Measurements from ENCODE around the gene ARHGAP8. TPM values are rescaled to one million over a fixed set of nuclear protein-coding genes. Genes with fewer than 3 reads are reported as not detected.
"Not testable (repeated sequence)": the region's sequence is repeated elsewhere in the genome, so short reads cannot be mapped to it uniquely, and the experiment has no call there.

ARHGAP8 gene
- polyA plus RNA-seq, 1 donor: 1.7 TPM

DNA sequence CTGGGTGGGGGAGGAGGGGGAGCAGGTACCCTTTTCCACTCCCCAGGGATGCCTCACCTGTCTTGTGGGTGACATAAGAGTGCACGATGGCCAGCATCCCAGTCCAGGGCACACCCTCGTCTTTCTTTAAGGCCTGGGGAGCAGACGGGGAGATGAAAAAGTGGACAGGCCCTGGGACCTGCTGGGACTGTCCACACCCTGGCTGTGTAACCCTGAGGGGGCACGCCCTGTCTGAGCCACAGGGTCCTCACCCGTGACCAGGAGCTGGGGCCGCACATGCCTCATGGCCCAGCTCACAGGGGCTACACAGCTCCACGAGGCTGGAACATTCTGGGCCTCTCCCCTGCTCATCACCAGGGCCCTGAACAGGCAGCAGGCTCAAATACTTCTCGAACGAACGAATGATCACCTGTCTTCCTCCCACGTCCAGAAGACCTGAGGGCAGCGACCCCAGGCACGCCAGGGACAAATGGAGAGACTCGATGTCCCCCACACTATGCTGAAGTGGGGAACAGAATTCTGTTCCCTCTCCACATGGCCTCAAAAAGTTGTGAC lies 133.5 kb downstream of the ARHGAP8 start:
- DNase-seq (ENCODE audit: low read depth): no peak

DNA sequence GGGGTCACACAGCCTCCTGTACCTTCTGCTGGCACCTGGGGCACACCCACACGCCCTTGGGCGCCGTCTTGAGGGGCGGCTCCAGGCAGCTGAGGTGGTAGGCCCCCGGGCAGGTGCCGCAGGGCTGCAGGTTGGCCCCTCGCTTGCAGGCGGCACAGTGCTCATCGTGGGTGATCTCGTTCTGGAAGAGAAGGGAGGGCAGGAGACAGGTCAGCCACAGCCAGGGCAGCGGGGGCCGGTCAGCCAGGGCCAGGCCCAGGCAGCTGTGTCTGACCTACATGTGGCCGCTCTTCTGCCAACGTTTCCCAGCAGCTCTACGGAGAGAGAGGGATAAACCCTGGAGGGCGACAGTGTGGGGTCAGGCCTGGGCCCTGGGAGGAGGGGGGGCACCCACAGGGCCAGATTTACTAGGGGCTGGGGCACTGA lies 135.6 kb downstream of the ARHGAP8 start:
- no peak for DNase-seq (ENCODE audit: low read depth)

DNA sequence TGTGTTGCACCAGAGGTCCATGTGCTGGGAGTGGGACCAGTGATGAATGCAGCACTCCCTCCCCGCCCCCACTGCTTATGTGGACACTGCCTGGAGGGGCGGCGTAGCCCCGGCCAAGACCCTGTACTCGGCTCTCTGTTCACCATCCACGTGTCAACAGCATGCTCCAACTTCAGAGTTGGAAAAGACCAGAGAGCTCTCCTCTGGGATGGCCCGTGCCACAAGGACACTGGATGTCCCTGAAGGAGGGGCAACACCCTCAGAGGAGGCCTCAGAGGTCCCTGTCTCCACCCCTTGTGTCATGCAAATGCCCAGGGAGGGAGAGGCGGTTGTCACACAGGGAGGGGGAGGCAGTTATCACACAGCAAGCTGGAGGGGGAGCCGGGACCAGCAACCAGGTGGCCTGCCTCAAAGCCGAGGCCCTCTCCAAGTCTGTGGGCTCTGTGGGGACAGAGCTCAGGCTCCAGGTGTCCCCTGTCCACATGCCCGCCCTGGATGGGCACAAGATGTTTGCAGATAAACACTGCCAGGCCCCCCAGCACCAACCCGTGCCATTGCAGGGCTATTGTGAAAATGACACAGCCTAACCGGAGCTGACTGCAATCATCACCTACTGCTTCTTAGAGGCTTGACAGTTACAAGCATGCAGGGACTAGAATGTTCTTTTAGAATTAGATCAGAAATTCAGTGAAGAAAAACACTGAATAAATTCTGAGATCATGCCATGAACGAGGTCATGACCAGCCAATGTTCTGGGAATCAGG lies 136.3 kb downstream of the ARHGAP8 start:
- DNase-seq (ENCODE audit: low read depth): no peak

DNA sequence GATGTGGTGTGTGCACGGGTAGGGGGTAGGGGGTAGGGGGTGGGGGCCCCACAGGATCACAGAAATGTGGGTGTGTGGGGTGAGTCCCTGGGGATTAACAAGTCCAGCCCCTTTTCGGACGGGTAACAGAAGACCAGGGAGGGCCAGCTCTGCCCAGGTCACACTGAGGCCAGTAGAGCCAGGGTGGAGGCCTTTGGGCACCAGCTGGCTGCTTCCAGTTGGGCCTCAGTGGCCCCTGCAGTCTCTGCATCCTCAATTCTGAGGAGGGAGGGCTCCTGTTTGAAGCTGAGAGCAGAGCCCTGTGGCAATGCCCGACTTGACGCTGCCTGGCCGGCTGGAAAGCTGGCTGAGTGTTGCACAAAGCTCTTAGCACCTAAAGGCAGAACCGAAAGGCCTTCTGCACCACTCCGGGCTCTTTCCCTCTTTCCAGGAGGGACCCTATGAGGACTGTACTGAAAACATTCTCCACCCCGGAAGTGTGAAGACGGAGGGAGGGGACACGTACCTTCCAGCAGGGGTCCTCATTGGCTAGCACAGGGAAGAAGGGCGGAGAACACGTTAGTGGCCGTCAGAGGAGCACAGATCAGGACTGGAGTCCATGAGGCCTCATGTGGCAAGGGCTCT lies 137.0 kb downstream of the ARHGAP8 start:
- DNase-seq (ENCODE audit: low read depth): no peak

DNA sequence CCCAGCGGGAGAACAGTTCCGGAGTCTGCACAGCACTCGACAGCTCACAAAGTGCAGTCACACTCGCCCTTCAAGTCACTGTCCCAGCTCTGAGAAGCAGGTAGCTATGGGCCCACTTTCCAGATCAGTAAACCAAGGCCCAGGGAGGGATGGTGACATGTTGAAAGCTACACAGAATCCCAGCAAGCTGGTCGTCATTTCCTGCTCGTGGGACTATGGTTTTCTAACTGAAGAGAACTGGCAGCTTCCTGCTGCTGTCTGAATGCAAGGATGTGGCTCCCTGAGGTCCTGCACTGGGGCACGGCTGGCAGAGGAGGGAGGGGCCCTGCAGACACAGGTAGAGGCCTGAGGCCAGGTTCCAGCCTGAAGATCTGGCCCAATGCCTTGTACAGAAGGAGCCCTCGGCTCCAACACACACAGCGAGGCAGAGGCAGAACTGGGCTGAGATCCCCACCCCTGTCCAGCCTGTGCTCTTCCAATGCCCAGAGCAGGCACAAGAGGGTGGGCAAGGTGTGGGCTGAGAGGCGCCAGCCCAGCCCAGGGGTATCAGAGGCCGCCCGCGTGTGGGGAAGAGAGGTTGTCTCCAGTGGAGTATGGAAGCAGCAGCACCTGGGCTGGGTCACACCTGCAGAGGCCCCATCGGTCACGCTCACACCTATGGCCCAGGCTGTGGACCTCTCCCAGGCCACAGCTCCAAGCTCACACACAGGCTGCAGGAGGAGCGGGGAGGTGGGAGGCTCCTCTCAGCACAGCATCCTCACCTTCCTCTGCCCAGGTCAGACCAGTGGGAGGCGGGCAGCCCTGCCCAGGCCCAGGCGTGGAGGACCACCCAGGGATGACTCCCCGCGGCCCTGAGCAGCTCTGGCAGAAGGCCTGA lies 138.3 kb downstream of the ARHGAP8 start:
- no peak for DNase-seq (ENCODE audit: low read depth)

DNA sequence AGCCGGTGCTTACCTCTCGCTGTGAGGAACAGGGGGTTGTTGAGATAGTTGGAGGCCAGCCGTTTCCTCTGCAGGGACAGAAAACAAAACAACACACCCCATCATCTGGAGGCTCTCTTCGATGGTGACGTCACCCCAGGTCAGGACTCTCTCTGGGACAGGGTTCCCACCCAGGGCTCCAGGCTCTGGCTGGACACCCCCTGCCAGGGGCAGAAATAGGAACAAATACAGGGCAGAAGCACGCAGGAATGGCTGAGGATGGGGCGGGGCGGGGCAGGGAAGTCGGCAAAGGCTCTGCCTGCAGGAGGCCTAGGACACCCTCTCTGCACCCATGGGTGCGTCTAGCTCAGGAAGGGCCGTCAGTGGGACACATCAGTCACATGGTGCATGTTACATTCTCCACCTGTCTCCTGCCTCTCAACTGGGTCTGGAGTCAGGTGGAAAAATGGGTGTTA lies 138.9 kb downstream of the ARHGAP8 start:
- no peak for DNase-seq (ENCODE audit: low read depth)

DNA sequence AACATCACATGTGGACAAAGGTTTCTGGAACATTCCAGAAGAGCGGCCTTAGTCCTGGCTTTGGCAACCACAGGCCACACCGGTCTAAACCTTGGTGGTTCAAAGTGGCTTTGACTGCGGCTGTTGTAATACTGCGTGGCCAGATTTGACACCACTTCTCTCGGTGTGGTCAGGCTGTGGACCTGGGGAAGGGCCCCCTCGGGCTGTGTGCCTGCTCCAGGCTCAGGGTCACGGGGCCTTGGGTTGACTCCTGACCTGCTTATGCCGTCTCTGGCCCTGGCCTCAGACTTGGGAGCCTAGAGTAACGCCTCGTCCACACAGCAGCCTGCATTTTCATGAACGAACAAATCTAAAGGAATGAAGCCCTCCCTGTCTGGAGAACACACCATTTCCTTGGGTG lies 139.4 kb downstream of the ARHGAP8 start:
- DNase-seq (ENCODE audit: low read depth): no peak

DNA sequence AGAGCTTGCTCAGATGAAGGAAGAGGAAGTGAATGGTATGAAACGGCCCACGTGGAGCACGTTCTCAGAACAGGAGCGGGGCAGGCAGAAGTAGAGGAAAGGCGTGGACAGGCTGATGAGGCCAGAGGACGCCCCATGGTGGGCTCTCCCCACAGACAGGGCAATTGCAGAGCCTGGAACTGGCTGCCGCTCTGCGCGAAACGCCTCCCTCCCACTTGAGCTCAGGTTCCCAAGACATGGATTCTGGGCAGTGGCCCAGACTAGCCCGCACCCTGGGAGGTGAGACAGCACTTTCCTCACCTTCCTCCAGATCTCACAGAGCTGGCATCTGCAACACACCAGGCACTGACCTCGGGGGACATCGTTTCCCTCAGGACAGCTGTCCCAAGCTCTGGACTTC lies 139.9 kb downstream of the ARHGAP8 start:
- DNase-seq (ENCODE audit: low read depth): no peak

DNA sequence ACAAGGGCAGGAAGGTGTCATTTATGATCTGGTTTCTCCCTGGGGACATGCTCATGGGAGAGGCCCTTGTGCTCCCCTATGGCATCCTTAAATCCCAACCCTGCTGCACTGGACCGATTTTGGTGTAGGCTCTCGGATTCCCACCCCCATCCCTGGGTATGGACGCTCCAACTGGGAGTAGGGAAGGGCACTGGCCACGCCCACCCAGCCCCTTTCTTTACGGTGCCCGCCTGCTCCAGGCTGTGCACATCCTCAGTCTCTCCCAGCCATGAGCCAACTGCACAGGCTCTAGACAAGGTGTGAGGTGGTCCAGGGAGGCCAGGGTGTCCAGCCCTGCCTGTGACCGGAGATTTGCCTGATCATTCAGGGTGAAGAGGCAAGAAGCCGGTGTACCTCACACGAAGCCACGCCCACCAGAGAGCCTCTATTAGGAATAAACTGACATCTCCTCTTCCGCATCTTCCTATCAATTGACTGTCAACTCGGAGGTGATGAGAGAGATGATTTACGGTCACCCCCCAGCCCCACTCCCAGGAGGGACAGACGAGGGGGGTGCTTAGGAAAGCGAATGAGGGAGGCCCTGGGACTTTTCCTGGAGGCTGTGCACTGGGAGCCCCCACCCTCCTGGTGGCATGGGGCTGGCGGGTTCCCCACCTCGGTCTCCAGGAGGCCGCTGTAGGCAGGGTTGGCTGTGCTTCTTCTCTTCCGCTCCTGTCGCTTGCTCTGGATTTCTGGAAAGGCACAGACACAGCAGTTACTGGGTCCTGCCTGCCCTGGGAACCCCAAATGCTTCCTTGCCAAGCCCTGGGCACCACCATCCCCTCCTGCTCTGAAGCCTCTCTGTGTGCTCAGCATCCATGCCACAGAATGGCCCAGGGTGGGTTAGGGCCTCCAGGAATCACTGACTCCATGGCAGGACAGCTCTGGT lies 140.7 kb downstream of the ARHGAP8 start:
- DNase-seq (ENCODE audit: low read depth): no peak

DNA sequence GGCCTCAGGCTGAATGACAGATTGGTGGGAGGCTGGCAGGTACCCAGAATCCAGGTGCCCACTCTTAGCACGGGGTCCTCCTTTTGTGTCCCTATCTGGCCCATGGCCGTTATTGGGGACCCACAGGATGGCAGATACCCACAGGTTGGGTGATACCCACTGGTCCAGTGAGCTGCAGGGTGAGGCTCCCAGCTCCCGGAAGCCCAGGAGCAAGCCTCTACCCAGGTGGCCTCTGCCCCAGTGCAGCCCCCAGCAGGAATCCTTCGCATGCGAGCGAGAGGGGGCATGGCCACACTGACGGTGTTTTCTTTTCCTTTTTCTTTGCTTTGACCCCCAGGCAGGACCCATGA lies 141.3 kb downstream of the ARHGAP8 start:
- DNase-seq (ENCODE audit: low read depth): no peak

DNA sequence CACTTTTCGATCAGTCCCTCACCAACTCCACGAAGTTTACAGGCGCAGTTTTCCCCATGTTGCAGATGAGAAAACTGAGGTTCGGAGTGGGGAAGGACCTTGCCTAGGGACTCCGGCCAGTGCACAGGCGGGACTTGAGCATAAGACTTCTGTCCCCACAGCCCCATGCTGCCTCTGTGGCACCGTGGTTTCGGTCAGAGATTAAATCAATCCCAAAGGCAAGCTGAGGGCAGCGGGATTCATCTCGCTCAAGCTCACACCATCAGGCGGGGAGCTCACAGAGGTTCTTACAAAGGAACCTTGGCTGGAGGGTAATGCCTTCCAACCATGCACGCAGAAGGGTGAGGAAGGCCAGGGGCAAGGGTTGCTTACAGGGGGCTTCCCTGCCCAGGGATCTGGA lies 141.9 kb downstream of the ARHGAP8 start:
- DNase-seq (ENCODE audit: low read depth): no peak

DNA sequence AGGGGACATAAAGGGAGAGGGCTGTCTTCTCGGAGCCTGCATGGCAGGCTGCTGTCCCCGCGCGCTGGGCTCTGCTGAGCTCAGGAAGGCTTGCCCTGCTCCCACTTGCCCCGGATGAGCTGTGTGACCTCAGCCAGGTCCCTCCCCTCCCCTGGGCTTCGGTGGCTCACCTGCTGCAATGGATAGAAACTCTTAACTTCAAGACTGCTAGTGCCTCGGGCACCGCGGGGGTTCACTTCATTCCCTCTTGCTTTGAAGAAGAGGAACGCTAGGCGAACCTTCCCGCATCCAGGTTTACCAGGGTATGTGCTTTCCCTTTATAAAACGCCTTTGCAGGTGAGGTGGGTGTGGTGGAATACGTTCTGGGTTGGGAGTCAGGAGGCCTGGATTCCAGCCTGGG lies 142.4 kb downstream of the ARHGAP8 start:
- no peak for DNase-seq (ENCODE audit: low read depth)

DNA sequence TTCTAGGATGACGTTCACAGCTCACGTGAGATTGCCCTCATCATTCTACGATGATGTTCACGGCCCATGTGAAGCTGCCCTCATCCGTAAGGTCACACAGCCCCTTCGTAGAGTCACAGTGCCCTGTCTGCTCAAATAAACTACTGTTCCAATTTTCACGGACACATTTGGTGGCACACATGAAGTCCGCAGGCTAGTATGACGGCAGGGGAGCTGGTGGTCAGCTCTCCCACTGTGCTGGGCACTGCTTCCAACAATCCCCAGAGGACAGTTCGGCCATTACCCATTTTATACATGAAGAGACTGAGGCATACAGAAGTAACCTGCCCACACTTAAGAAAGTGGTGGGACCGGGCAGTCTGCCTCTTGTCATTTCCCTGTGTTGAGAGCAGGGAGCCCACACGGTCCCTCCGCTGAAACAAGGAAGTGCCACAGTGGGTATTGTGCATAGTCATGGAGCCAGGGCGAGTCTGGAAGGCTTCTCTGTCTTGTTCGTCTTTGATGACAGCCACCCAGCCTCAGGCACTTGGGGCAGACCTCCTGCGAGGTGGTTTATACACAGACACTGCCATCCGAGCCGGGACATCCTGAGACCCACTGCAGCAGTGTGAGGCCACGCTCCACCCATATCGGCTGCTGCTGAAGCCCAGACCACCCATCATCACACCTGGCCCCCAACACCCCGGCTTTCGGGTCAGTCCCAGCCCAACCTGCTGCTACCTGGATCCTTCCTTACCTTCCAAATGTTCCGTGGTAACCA lies 143.1 kb downstream of the ARHGAP8 start:
- DNase-seq (ENCODE audit: low read depth): no peak

DNA sequence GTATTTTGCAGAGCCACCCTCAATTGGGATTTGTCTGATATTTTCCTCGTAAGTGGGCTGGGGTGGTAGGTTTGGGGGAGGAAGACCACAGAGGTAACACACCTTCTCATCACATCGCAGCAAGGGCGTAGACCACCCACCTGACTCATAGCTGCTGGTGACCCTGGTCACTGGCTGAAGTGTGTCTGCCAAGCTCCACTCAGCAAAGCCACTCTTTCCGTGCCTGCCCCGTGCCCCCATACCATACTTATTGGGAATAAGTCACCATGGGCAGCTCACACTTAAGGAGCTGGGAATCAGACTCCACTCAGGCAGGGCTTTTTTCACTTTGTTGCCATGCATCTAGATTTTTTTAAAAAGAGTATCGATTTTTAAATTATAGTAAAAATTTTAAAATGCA lies 145.9 kb downstream of the ARHGAP8 start:
- DNase-seq (ENCODE audit: low read depth): no peak

DNA sequence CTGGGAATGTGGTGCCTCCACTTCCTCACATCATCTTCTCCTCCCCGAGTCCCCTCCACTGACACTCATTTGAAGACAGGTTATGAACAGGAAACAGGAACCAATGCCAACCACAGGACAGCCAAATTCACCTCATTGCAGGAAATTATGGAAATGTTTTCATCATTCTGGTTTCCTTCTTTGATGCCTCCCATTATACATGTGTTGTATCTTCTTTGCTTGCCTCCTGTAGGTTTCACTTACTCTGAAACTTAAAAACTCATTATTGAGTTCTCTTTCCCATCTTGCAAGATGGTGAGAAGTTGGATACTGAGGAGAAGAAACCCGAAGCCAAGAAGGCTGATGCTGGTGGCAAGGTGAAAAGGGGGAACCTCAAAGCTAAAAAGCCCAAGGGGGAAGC lies 148.9 kb downstream of the ARHGAP8 start:
- no peak for DNase-seq (ENCODE audit: low read depth)

DNA sequence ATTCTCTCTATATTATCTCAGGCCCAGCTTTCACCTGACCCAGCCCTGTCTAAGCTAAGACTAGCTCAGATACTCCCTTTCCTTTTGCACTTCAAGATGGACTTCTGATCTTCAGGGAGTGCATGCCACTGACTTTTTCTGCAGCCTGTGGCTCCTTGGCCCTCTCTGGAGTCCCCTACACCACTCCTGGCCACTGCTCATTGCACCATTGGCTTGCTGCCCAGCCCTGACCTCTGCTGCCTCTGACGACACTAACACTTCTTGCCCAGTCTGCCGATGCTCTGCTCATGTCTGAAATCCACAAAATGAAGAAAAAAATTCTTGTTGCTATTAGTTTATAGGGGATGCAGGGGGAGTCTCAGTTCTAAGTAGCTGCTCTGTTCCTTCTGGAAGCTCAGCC lies 150.8 kb downstream of the ARHGAP8 start:
- not testable (repeated sequence) for DNase-seq (ENCODE audit: low read depth)

DNA sequence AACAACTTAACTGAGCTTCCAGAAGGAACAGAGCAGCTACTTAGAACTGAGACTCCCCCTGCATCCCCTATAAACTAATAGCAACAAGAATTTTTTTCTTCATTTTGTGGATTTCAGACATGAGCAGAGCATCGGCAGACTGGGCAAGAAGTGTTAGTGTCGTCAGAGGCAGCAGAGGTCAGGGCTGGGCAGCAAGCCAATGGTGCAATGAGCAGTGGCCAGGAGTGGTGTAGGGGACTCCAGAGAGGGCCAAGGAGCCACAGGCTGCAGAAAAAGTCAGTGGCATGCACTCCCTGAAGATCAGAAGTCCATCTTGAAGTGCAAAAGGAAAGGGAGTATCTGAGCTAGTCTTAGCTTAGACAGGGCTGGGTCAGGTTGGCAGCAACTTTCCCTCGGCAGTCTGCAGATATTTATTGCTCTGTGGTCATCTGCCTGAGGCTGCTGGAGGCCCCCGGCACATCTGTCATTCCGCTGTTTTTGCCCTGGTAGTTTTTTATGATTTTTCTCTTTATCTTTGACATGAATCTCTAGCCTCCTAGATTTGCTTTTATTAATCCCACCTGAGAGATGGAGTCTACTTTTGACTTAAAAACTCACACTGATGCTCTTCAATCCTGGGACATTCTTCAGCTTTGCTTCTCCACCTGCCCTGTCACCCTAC lies 152.2 kb downstream of the ARHGAP8 start:
- DNase-seq (ENCODE audit: low read depth): not testable (repeated sequence)

DNA sequence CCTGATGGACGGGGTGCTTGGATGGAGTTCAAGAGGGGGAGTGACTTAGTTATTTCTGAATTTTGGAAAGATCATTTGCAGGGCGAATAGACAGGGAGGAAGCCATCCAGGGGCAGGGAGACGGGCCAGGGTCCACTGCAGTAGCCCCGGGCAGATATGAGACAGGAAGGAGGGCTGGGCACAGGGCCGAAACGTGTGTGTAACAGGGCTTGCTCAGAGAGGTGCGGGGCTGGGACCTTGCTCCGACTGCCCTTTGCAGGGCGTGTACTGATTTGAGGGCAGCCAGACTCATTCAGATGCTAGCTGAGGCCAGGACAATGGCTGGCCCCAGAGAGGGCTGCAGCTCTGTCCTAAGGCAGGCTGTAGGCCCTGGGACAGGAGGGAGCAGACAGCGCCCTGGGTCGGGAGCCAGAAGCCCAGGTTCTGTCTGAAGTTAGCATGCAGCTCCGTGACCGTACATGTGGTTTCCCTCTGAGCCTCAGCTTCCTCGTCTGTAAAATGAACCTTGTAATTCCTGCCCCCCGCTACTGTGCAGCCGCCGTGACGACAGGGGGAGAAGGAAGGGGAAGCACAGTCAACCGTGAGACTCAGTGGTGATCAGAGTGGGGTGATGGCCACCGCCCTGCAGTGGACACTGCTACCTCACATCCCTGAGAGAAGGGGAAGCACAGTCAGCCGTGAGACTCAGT lies 154.0 kb downstream of the ARHGAP8 start:
- no peak for DNase-seq (ENCODE audit: low read depth)

DNA sequence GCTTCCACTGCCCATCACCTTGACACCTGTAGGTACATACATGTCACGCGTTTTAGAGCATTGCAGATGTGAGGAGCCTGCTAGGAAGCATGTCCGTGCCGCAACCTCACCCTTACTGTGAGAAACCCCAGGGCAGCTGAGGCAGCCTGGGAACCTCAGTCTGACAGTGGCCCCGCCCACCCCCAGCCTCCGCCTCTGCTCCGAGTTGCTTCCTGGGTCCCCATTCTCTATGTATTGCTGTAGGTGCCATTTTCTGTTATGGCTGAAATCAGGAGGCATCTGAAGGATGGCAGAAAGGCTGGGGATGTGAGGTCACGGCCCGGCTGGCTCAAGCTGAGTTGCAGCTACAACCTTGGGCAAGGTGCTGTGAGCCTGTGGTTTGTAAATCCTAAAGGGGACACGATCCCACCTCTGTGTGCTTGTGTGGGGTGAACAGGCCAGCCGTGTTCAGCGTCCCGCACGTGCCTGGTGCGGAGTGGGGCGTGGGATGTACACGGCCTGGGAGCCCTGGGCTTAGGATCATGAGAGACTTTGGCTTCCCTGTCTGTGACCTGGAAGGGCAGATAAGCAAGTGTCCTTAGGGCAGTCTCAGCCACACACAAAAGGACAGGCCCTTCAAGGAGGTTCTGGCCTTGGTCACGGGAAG lies 154.7 kb downstream of the ARHGAP8 start:
- no peak for DNase-seq (ENCODE audit: low read depth)

Measured in forelimb muscle (tissue), 1 donor.